ENCODE measurements around the gene MRPL12. TPM values are rescaled to one million over a fixed set of nuclear protein-coding genes. Genes with fewer than 3 reads are reported as not detected.

The MRPL12 gene
- total and polyA plus RNA-seq, 9 of the 15 experiments (the other 6 are each of a cell fraction or from before 2014, with no cell fraction given) = 0.94 to 338 (median 100) TPM

GRCh38 chr17:81735264-81736102, 32.3 kb downstream of the MRPL12 start:
- CTCF ChIA-PET (ENCODE audit: low intra/inter-chr PET ratio) = no interaction called here
- Histone ChIP-seq H3K9me1 (ENCODE audit: control insufficient read depth, insufficient read depth, low read length) (no peaks in the 10 kb centered on the region), H3K27ac (ENCODE audit: extremely low read depth, low read depth, low read length) (no peak overlapping the region; the same call in 2 of the 3 replicates), H3K79me2 (ENCODE audit: control insufficient read depth, insufficient read depth, low read length) (no peaks in the 10 kb centered on the region), H3K27me3 (ENCODE audit: control insufficient read depth in 2 of 2, insufficient read depth in 2 of 2, low read length in 2 of 2) (no peaks in the 10 kb centered on the region), H3K9ac (ENCODE audit: insufficient read depth in 1 of 2, low read depth in 2 of 2, low read length in 2 of 2) (peak overlapping the region in 1 of 2 experiments; percentile 89; a peak in 2 of 4 replicates), H3K4me1 (replicated peaks in 1 of 2; ENCODE audit: control insufficient read depth in 2 of 2, insufficient read depth in 2 of 2, low read length in 2 of 2) (peaks cover 13 to 58% of the 10 kb centered on the region in 2 experiments; a peak in 4 of 5 replicates), H3K4me3 (0 out of 2 replicates have a peak overlapping the region, but pooled peaks have one; percentile 5), H2AFZ (ENCODE audit: low read depth, low read length) (peak overlapping the region; percentile 90), H4K20me1 (replicated peaks; ENCODE audit: control insufficient read depth, insufficient read depth, low read length) (no peaks in the 10 kb centered on the region), H3K4me2 (ENCODE audit: insufficient read depth, low read length) (peak overlapping the region; percentile 77), H3K36me3 (ENCODE audit: control insufficient read depth, insufficient read depth, low read length) (no peaks in the 10 kb centered on the region), H3K9me3 (replicated peaks; ENCODE audit: control insufficient read depth, insufficient read depth, low read depth, low read length) (no peaks in the 10 kb centered on the region)
- 20% methylated on average over 29 of the region's 30 CpGs for WGBS (ENCODE audit: insufficient coverage, low coverage, missing lambda C conversion rate)
- intact Hi-C loops (cut with micrococcal nuclease) (no loop called here), in situ Hi-C loops (cut with MboI) (loop anchor here (5.0 kb wide), 1 partner anchor 72 kb away; no protein-coding TSS in a partner anchor)
- ATAC-seq (peak; percentile 58), FAIRE-seq (peak; percentile 75), DNase-seq (ENCODE audit: extremely low read depth in 1 of 4, low spot score in 3 of 4) (peak; percentile 67 to 81 (median 78))
- POLR2A ChIA-PET = interaction anchor here (0.6 to 1.6 kb wide), 10 partner anchors 52 to 227 kb away, joined by 3 to 12 read pairs (median 3); partner anchors contain the start of genes ARL16 and HGS
- no TSS peak for BruUV-seq (replicated peaks)
- 0 out of 2 replicates have a peak, but pooled peaks have one; percentile 23 for TF ChIP-seq DPF2 (IDR thresholded peaks at IDR 0.05)
- peak; percentile 63; the same call in 1 of the 2 replicates for TF ChIP-seq MTA3 (IDR thresholded peaks at IDR 0.05; ENCODE audit: borderline replicate concordance)
- 0 out of 4 replicates have a peak, but pooled peaks of 1 of the 2 experiments have one; percentile 55 for TF ChIP-seq MNT (conservative IDR thresholded peaks at IDR 0.05)
- TF ChIP-seq KDM5B (IDR thresholded peaks at IDR 0.05; ENCODE audit: insufficient replicate concordance, low read depth, low read length) = no peak
- TF ChIP-seq PKNOX1 (IDR thresholded peaks at IDR 0.05) = 0 out of 2 replicates have a peak, but pooled peaks have one; percentile 7
- no peak for TF ChIP-seq CCNT2 (IDR thresholded peaks at IDR 0.05; ENCODE audit: borderline replicate concordance, extremely low read depth, insufficient read length, low read depth, low read length)
- TF ChIP-seq ZNF655 (CRISPR knock-in tag; IDR thresholded peaks at IDR 0.05) = no peak
- 0 out of 2 replicates have a peak, but pooled peaks have one; percentile 55 for TF ChIP-seq HDAC2 (IDR thresholded peaks at IDR 0.05)
- peak; percentile 74 for TF ChIP-seq NFE2 (IDR thresholded peaks at IDR 0.05; ENCODE audit: low read depth)
- TF ChIP-seq SPI1 (IDR thresholded peaks at IDR 0.05; ENCODE audit: borderline replicate concordance, low read depth, low read length) = peak; percentile 92
- TF ChIP-seq PRDM10 (IDR thresholded peaks at IDR 0.05; ENCODE audit: partially characterized antibody) = peak; percentile 59
- TF ChIP-seq CHD1 (IDR thresholded peaks at IDR 0.05; ENCODE audit: low read length) = no peak
